ENCODE data around the gene RNF40. TPM values are rescaled to one million over a fixed set of nuclear protein-coding genes. Genes with fewer than 3 reads are reported as not detected.
"Not testable (repeated sequence)": the region's sequence is repeated elsewhere in the genome, so short reads cannot be mapped to it uniquely, and the experiment has no call there.

RNF40 gene
- total RNA-seq, 1 donor from 2014 or later: 29.4 TPM

DNA sequence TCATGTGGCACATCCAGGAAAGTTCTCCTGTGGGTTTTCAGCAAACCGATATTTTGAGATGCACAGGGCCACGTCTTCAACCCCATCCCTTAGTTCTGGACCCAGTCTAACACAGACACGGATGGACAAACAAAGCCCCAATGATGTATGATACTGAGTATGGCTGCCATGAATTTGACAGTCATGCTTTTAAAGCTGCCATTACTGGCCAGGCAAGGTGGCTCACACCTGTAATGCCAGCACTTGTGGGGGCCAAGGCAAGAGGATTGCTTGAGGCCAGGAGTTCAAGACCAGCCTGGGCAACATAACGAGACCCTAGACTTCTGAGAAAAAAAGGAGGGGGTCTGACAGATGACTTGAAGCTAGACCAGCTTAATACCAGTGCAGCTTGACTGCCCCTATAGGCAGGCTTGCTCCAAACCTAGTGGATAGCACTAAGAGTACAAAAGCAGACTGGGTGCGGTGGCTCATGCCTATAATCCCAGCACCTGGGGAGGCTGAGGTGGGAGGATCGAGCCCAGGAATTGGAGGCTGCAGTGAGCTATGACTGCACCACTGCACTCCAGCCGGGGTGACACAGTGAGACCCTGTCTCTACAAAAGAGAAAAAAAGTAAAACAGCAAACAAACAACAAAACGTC lies 35.7 kb downstream of the RNF40 start:
- DNase-seq: no peak

DNA sequence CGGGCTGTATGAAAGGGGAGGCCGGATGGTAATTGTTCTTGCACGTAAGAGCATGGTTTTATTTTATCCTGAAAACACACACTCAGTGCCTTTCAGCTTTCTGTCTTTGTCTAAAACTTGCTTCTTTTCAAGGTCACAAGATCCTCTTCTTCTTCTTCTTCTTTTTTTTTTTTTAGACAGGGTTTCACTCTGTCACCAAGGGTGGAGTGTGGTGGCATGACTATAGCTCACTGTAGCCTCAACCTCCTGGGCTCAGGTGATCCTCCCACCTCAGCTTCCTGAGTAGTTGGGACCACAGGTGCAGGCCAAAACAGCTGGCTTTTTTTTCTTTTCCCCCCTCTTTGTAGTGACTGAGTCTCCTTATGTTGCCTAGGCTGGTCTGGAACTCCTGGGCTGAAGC lies 40.8 kb downstream of the RNF40 start:
- intact Hi-C loops (cut with DNase I): no loop called here
- no peak for DNase-seq
- no peak for ATAC-seq (ENCODE audit: poor library complexity)

More for the DNA sequence above, 35.7 kb downstream of the RNF40 start:
- peak; percentile 29 for ATAC-seq (ENCODE audit: poor library complexity)
- intact Hi-C loops (cut with DNase I): no loop called here

DNA sequence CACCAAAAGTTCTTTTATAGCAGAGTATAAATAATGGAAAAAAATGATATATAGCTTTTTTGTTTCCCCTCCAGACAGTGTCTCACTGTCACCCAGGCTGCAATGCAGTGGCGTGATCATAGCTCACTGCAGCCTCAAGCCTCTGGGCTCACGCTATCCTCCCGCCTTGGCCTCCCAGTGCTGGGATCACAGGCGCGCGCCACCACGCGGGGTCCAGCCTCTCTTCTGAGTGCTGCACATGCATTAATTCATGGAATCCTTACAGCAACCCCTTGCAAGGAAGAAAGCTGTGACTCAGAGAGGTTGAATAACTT lies 42.9 kb downstream of the RNF40 start:
- DNase-seq (no peak), ATAC-seq (ENCODE audit: poor library complexity) (peak; percentile 6)
- intact Hi-C loops (cut with DNase I): no loop called here

DNA sequence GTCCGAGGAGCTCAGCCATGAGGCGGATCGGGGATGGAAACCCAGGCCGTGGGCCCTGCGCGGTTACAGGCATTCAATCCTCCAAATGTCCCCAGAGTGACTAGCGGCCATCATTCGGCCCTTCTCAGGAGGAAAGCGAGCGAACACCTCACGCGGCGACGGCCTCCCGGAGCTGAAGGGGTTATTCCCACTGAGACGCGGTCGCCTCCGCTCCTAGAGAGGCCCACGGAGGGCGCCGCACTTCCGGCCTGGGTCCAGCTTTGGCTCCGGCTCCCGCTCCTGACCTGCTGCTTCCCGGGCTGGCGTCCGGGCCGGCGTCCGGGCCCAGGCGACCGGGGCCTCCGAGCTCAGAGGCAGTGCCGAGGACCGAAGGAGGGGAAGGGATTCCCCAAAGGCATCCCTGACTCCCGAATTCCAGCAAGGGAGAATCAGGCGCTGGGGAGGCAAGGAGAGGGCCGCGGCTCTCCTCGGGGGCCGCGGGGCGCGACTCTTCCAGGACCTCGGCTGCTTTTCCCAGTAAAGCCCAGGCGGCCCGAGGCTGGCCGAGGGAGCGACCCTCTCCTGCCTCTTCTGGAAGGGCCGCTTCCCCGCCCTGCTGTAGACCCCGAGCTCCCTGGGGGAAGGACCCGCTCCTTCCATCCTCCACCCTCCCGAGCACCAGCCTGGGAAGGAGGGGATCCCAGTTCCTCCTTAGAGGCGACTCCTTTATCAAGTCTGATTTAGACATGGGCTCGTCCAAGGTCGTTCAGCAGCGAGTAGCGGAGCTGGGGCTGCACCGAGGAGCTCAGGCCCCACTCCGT lies 43.4 kb downstream of the RNF40 start:
- DNase-seq: peak; percentile 94
- intact Hi-C loops (cut with DNase I): no loop called here
- peak; percentile 98 for ATAC-seq (ENCODE audit: poor library complexity)

DNA sequence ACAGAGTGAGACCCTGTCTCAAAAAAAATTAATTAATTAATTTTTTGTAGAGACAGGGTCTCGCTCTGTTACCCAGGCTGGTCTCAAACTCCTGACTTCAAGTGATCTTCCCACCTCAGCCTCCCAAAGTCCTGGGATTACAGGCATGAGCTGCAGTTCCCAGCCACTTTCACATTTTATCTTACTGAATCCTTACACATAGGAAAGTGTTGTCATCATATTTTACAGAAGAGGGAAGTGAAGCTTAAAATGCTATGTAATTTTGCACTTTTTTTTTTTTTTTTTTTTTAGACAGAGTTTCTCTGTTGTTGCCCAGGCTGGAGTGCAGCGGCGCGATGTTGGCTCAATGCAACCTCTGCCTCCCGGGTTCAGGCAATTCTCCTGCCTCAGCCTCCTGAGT lies 46.0 kb downstream of the RNF40 start:
- ATAC-seq (ENCODE audit: poor library complexity) (no peak), DNase-seq (no peak)
- intact Hi-C loops (cut with DNase I): no loop called here

DNA sequence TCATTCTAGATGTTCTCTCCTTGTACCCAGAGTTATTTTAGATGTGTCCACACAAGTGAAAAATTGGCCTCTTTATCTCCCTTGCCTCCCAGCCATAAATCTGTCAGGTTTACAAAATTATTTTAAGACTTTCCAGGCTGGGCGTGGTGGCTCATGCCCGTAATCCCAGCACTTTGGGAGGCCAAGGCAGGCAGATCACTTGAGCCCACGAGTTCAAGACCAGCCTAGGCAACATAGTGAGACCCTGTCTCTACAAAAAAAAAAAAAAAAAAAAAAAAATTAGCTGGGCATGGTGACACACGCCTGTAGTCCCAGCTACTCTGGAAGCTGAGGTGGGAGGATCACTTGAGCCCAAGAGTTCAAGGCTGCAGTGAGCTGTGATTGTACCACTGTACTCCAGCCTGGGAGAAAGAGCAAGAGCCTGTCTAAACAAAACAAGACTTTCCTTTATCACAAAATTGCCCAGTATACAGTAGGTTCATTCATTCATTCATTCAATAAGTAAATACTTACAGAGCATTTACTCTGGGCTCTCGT lies 46.8 kb downstream of the RNF40 start:
- ATAC-seq (ENCODE audit: poor library complexity); intact Hi-C loops (cut with DNase I); DNase-seq: not testable (repeated sequence)

DNA sequence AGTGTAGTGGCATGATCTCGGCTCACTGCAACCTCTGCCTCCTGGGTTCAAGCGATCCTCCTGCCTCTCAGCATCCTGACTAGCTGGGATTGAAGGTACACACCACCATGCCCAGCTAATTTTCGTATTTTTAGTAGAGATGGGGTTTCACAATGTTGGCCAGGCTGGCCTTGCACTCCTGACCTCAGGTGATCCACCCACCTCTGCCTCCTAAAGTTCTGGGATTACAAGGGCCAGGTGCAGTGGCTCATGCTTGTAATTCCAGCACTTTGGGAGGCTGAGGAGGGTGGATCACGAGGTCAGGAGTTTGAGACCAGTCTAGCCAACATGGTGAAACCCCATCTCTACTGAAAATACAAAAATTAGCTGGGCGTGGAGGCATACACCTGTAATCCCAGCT lies 47.6 kb downstream of the RNF40 start:
- intact Hi-C loops (cut with DNase I); ATAC-seq (ENCODE audit: poor library complexity); DNase-seq: not testable (repeated sequence)

DNA sequence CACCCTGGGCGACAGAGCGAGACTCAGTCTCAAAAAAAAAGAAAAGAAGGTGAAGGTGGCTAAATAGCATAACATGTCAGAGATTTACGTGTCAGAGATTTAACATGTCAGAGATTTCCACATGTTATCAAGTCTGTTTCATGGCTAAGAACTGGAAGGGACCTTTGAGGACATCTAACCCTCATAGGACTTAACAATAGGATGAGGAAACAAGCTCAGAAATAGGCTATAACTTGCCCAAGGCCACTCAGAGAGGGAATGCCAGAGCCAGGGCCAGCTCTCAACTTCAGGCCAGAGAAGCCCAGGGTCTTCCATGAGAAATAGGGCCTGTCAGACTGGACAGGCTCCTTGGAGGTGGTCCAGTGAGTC lies 51.7 kb downstream of the RNF40 start:
- intact Hi-C loops (cut with DNase I): no loop called here
- no peak for DNase-seq
- ATAC-seq (ENCODE audit: poor library complexity): peak; percentile 24

DNA sequence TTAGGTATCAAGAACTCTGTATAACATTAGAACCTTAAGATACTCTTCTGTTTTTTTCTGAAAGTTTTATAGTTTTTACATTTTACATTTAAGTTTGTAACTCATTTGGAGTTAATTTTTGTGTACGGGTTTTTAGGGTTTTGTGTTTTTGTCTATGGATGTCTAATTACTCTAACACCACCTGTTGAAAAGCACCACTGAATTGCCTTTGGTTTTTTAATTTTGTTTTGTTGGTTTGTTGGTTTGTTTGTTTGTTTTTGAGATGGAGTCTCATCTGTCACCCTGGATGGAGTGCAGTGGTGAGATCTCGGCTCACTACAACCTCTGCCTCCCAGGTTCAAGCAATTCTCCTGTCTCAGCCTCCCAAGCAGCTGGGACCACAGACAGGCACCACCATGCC lies 54.6 kb downstream of the RNF40 start:
- intact Hi-C loops (cut with DNase I): no loop called here
- ATAC-seq (ENCODE audit: poor library complexity) (no peak), DNase-seq (no peak)

DNA sequence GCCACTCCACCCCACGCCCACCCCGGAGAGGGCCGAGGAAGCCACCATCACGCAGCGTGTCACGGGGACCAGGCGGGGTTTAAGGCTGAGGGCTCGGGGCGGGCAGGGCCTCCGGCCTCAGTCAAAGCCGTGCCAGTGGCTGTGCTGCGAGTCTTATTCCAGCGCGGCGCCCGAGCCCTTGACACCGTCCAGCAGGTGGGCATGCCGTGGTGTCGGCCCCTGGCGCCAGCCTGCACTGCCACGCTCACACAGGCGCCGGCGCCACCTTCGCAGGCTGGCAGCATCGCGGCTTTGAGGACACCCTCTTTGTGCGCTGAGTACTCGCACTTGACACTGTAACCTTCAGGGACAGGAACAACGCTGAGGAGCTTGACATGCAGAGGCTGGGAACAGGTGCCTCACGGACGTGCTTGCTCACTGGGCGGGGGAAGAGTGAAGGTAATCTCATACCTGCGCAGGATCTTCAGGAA lies 58.9 kb downstream of the RNF40 start:
- ATAC-seq (ENCODE audit: poor library complexity): no peak
- intact Hi-C loops (cut with DNase I): no loop called here

DNA sequence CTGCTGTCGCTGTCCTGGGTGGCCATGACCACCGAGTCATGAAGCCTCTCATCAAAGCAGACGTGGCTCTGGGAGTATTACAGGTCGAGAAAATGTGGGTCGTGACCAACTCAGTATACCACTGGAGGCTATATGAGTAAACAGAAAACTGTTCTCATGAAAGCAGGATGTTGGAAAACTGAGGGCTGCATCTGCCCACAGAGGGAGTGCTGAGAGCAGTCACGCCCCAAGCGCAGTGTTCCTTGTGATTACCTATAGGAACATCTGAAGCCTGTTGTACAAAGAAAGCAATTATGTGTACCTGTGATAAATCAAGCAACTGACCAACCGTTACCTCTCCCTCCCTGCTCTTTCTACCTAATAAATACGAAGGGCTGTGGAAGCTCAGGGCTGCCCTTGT lies 59.3 kb downstream of the RNF40 start:
- ATAC-seq (ENCODE audit: poor library complexity); DNase-seq; intact Hi-C loops (cut with DNase I): not testable (repeated sequence)

More for the DNA sequence above, 58.9 kb downstream of the RNF40 start:
- DNase-seq: no peak

DNA sequence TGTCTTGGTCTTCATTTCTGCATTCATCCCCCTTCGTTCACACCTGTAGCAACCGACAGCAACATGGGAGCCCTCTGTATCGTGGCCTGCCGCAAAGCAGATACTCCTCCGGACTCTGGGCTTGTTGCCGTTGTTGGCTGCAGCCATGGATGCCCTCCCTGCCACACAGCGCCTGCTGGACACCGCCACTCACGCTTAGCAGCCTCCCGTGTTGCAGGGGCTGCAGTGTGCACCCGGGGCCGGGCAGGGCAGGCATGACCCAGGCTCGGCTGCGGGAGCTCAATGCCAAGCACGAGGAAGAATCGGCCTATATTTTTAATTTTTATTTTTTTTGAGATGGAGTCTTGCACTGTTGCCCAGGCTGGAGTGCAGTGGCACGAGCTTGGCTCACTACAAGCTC lies 59.8 kb downstream of the RNF40 start:
- ATAC-seq (ENCODE audit: poor library complexity): no peak
- intact Hi-C loops (cut with DNase I): no loop called here
- DNase-seq: no peak

Other genes with a start within 250 kb of the RNF40 start
- 71.7 TPM for gene ZNF768, start 235.8 kb upstream of the RNF40 start, total RNA-seq
- gene ZNF747, start 227.5 kb upstream of the RNF40 start, total RNA-seq: 8.0 TPM
- 8.0 TPM for gene ZNF764, start 203.9 kb upstream of the RNF40 start, total RNA-seq
- gene ZNF688, start 190.6 kb upstream of the RNF40 start, total RNA-seq: 12.2 TPM
- 7.1 TPM for gene ZNF785, start 176.6 kb upstream of the RNF40 start, total RNA-seq
- gene ZNF689, start 151.9 kb upstream of the RNF40 start, total RNA-seq: 4.4 TPM
- gene PRR14, start 111.4 kb upstream of the RNF40 start, total RNA-seq: 18.9 TPM
- gene FBRS, start 103.9 kb upstream of the RNF40 start, total RNA-seq: 28.3 TPM
- 36.7 TPM for gene SRCAP, start 63.2 kb upstream of the RNF40 start, total RNA-seq
- 13.4 TPM for gene PHKG2, start 13.9 kb upstream of the RNF40 start, total RNA-seq
- 0.46 TPM for gene CFAP119, start 260 bp upstream of the RNF40 start, total RNA-seq
- 16.5 TPM for gene ZNF629, start 24.9 kb downstream of the RNF40 start, total RNA-seq
- 28.8 TPM for gene BCL7C, start 131.8 kb downstream of the RNF40 start, total RNA-seq
- gene CTF1, start 134.3 kb downstream of the RNF40 start, total RNA-seq: 6.5 TPM
- 4.7 TPM for gene FBXL19, start 161.2 kb downstream of the RNF40 start, total RNA-seq
- 9.5 TPM for gene ORAI3, start 186.7 kb downstream of the RNF40 start, total RNA-seq
- 6.9 TPM for gene SETD1A, start 195.4 kb downstream of the RNF40 start, total RNA-seq
- gene HSD3B7, start 222.9 kb downstream of the RNF40 start, total RNA-seq: 6.7 TPM
- gene STX1B, start 248.3 kb downstream of the RNF40 start, total RNA-seq: 0.48 TPM